Osteocyte (in vitro differentiated cells): ENCODE data around the gene EIF4E3. TPM values are rescaled to one million over a fixed set of nuclear protein-coding genes. Genes with fewer than 3 reads are reported as not detected.

Experiments
- DNase-seq: peaks from one replicate; pipeline ENCODE4 v3.0.0; 2021; ENCODE audit warnings: mixed read lengths; ENCODE audit not compliant: unreplicated experiment; ENCODE audit errors: extremely low spot score
- H3K27ac Mint-ChIP-seq: one replicate; pipeline ENCODE4 v1.8.0; 2021; ENCODE audit warnings: mild to moderate bottlenecking, mixed read lengths; ENCODE audit not compliant: unreplicated experiment
- H3K27me3 Mint-ChIP-seq: one replicate; pipeline ENCODE4 v1.8.0; 2021; ENCODE audit warnings: mixed read lengths; ENCODE audit not compliant: unreplicated experiment
- H3K36me3 Mint-ChIP-seq: one replicate; pipeline ENCODE4 v1.8.0; 2021; ENCODE audit warnings: mixed read lengths; ENCODE audit not compliant: unreplicated experiment
- H3K4me1 Mint-ChIP-seq: one replicate; pipeline ENCODE4 v1.8.0; 2021; ENCODE audit warnings: mixed read lengths; ENCODE audit not compliant: unreplicated experiment
- H3K4me3 Mint-ChIP-seq: one replicate; pipeline ENCODE4 v1.8.0; 2021; ENCODE audit warnings: mild to moderate bottlenecking, moderate library complexity, mixed read lengths; ENCODE audit not compliant: unreplicated experiment
- H3K9me3 Mint-ChIP-seq: one replicate; pipeline ENCODE4 v1.8.0; 2021; ENCODE audit warnings: mixed read lengths; ENCODE audit not compliant: unreplicated experiment
- CTCF ChIP-seq: fragments of 200-600 bp; sonication (generic); IDR thresholded peaks from 2 replicates; pipeline ENCODE4 v1.5.0; 2021; ENCODE audit warnings: antibody characterized with exemption, mild to moderate bottlenecking, moderate library complexity
- total RNA-seq: library from RNA; stranded (reverse); gene quantifications from 2 replicates; pipeline ENCODE4 v1.2.1, GENCODE V29; 2021

The EIF4E3 gene
- total RNA-seq, 1 donor from 2014 or later: 7.7 TPM

GRCh38 chr3:71692139-71692538, 33.1 kb downstream of the EIF4E3 start:
- peaks cover 4% of the 10 kb centered on the region for H3K36me3 Mint-ChIP-seq
- H3K27ac Mint-ChIP-seq: no peak overlapping the region
- DNase-seq: no peak
- no peak overlapping the region for H3K4me3 Mint-ChIP-seq
- peaks cover 35% of the 10 kb centered on the region for H3K4me1 Mint-ChIP-seq
- no peaks in the 10 kb centered on the region for H3K27me3 Mint-ChIP-seq
- H3K9me3 Mint-ChIP-seq: no peaks in the 10 kb centered on the region
- TF ChIP-seq CTCF: no peak

- DNase-seq: no peak
- H3K4me1 Mint-ChIP-seq: peaks cover 34% of the 10 kb centered on the region
- no peak for TF ChIP-seq CTCF
- no peaks in the 10 kb centered on the region for H3K27me3 Mint-ChIP-seq
- H3K4me3 Mint-ChIP-seq: no peak overlapping the region
- peaks cover 4% of the 10 kb centered on the region for H3K36me3 Mint-ChIP-seq
- H3K27ac Mint-ChIP-seq: peak overlapping the region; percentile 38
- no peaks in the 10 kb centered on the region for H3K9me3 Mint-ChIP-seq
These were observed 34.8 kb downstream of the EIF4E3 start for GRCh38 chr3:71690341-71690841.

GRCh38 chr3:71689291-71689690, 35.9 kb downstream of the EIF4E3 start:
- DNase-seq: no peak
- TF ChIP-seq CTCF: no peak
- Mint-ChIP-seq H3K27ac (no peak overlapping the region), H3K4me3 (no peak overlapping the region), H3K9me3 (no peaks in the 10 kb centered on the region), H3K36me3 (peaks cover 4% of the 10 kb centered on the region), H3K4me1 (peaks cover 35% of the 10 kb centered on the region), H3K27me3 (no peaks in the 10 kb centered on the region)

- no peaks in the 10 kb centered on the region for H3K9me3 Mint-ChIP-seq
- H3K4me3 Mint-ChIP-seq: no peak overlapping the region
These were observed 37.1 kb downstream of the EIF4E3 start for GRCh38 chr3:71688121-71688520.

GRCh38 chr3:71685686-71686085, 39.5 kb downstream of the EIF4E3 start:
- no peak for DNase-seq
- Mint-ChIP-seq H3K4me3 (no peak overlapping the region), H3K9me3 (no peaks in the 10 kb centered on the region), H3K27ac (no peak overlapping the region), H3K27me3 (no peaks in the 10 kb centered on the region), H3K36me3 (peaks cover 4% of the 10 kb centered on the region), H3K4me1 (peaks cover 29% of the 10 kb centered on the region)
- TF ChIP-seq CTCF: no peak

More at GRCh38 chr3:71688121-71688520, 37.1 kb downstream of the EIF4E3 start:
- Mint-ChIP-seq H3K27ac (no peak overlapping the region), H3K36me3 (peaks cover 4% of the 10 kb centered on the region), H3K4me1 (peaks cover 26% of the 10 kb centered on the region), H3K27me3 (no peaks in the 10 kb centered on the region)
- DNase-seq: no peak
- no peak for TF ChIP-seq CTCF
